Esophagus muscularis mucosa (tissue), 4 donors: ENCODE measurements around the gene KCNA3. TPM values are rescaled to one million over a fixed set of nuclear protein-coding genes. Genes with fewer than 3 reads are reported as not detected.
A peak's percentile ranks its signal among the peaks of the same experiment; 100 is the strongest.
"Not testable (repeated sequence)": the region's sequence is repeated elsewhere in the genome, so short reads cannot be mapped to it uniquely, and the experiment has no call there.

Experiments used
- DNase-seq: peaks from one replicate; pipeline ENCODE4 v3.0.0-alpha.2; 2017; ENCODE audit errors: extremely low spot score
- H3K27ac ChIP-seq, 4 donors: fragments of 200-600 bp; sonication (generic); replicated peaks in 1 of 4; 1 replicate in 3 of 4; 2 replicates in 1 of 4; pipeline ENCODE4 v1.5.1; 2016 to 2019; ENCODE audit warnings: mild to moderate bottlenecking in 1 of 4
- H3K27me3 ChIP-seq, 4 donors: fragments of 200-600 bp; sonication (generic); one replicate each; pipeline versions ENCODE4 v1.5.1 to v1.6.0; 2016 to 2019
- H3K36me3 ChIP-seq, 4 donors: fragments of 200-600 bp; sonication (generic); one replicate each; pipeline ENCODE4 v1.5.1; 2016 to 2019
- H3K4me1 ChIP-seq, 4 donors: fragments of 200-600 bp; sonication (generic); one replicate each; pipeline ENCODE4 v1.5.1; 2016 to 2019
- H3K4me3 ChIP-seq, 4 donors: fragments of 200-600 bp; sonication (generic); 1 replicate in 2 of 4; 2 replicates in 2 of 4; pipeline ENCODE4 v1.5.1; 2016 to 2019; ENCODE audit warnings: mild to moderate bottlenecking in 4 of 4, moderate library complexity in 1 of 4
- H3K9me3 ChIP-seq, 4 donors: fragments of 200-600 bp; sonication (generic); 1 replicate in 3 of 4; 2 replicates in 1 of 4; pipeline ENCODE4 v1.5.1; 2016 to 2019
- EP300 ChIP-seq: sonication (generic); formaldehyde crosslinking; IDR thresholded peaks from one replicate; pipeline ENCODE4 v1.6.1; 2017; ENCODE audit warnings: antibody characterized with exemption
- POLR2A ChIP-seq: fragments of 450-650 bp; IDR thresholded peaks from one replicate; pipeline ENCODE4 v1.6.1; 2017; ENCODE audit warnings: antibody characterized with exemption, moderate library complexity, mild to moderate bottlenecking, low read depth
- POLR2AphosphoS5 ChIP-seq, 2 donors: sonication (generic); formaldehyde crosslinking; IDR thresholded peaks; one replicate each; pipeline ENCODE4 v1.6.1; 2017; ENCODE audit warnings: antibody characterized with exemption in 2 of 2
- WGBS: methylation state at CpG from one replicate; pipeline ENCODE4 v1.1.5; 2018; 5-methylcytosine and 5-hydroxymethylcytosine counted together
- intact Hi-C: fragments of 100-400 bp; cut with DNase I; formaldehyde crosslinking; loops from one replicate; pipeline ENCODE4 v1.15.1; 2023
- total RNA-seq, 4 donors: library from RNA; depleted of rRNA; stranded (reverse); fragments of >200 nt; gene quantifications; one replicate each; pipeline versions ENCODE4 v1.1.0 to v1.2.1, GENCODE V29; 2016
- TF ChIP-seq, protein P1 (sequence below), 3 experiments: fragments of 200-600 bp in 2 of 3; fragments of 450-650 bp in 1 of 3; sonication (generic) in 2 of 3; IDR thresholded peaks; one replicate each; pipeline ENCODE4 v1.5.1; 2017 to 2019; ENCODE audit warnings: antibody characterized with exemption in 3 of 3, mild to moderate bottlenecking in 2 of 3, moderate library complexity in 1 of 3

Gene KCNA3
- total RNA-seq, 4 donors from 2014 or later: 0.80 to 3.1 (median 1.6) TPM

DNA sequence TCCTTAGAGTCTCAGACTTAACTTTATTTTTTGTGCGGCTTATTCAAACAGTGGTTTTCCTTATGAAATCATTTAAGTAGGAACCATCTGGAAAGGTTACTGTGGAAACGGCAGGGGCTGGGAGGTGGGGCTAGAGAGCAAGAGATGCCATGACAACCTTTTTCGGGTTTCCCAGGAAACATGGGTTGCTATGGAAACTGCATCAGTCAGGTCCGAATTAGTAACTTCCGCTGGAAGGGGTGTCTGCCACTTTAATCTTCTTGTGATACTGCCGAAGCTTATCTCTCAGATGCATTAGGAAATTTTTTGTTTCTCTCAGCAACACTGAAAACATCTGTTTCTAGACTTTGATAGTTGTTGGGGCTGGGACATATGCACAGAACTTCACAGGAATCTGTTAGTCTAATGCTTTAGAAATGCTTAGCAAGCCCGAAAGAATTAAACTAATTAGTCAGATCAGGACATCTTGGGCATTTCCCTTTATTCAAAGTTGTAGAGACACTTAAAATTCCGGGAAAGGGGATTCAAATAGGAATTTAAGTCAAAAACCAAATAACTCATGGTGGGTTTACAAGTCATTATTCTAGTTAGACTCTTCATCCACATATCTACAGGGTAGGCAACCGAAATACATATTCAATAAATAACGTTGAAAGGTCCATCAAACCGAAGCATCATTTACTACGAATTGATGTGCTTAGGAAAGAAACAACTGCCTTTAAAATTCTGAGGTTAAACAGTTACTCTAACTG, 2.6 kb downstream of the KCNA3 start:
- Histone ChIP-seq H3K4me1 (peaks cover 17 to 23% (median 18%) of the 10 kb centered on the region in 4 donors), H3K36me3 (no peaks in the 10 kb centered on the region), H3K27me3 (peaks cover 7 to 90% (median 32%) of the 10 kb centered on the region in 4 donors), H3K27ac (no peak overlapping the region), H3K4me3 (peak overlapping the region in 1 of 4 donors; percentile 13), H3K9me3 (no peaks in the 10 kb centered on the region)
- TF ChIP-seq EP300 (no peak), POLR2A (no peak), POLR2AphosphoS5 (IDR thresholded peaks at IDR 0.05) (no peak)
- TF ChIP-seq, protein P1, sequence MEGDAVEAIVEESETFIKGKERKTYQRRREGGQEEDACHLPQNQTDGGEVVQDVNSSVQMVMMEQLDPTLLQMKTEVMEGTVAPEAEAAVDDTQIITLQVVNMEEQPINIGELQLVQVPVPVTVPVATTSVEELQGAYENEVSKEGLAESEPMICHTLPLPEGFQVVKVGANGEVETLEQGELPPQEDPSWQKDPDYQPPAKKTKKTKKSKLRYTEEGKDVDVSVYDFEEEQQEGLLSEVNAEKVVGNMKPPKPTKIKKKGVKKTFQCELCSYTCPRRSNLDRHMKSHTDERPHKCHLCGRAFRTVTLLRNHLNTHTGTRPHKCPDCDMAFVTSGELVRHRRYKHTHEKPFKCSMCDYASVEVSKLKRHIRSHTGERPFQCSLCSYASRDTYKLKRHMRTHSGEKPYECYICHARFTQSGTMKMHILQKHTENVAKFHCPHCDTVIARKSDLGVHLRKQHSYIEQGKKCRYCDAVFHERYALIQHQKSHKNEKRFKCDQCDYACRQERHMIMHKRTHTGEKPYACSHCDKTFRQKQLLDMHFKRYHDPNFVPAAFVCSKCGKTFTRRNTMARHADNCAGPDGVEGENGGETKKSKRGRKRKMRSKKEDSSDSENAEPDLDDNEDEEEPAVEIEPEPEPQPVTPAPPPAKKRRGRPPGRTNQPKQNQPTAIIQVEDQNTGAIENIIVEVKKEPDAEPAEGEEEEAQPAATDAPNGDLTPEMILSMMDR (IDR thresholded peaks at IDR 0.05): no peak
- intact Hi-C loops: no loop called here
- WGBS: 36% methylated on average over 12 of the region's 12 CpGs
- DNase-seq: no peak

DNA sequence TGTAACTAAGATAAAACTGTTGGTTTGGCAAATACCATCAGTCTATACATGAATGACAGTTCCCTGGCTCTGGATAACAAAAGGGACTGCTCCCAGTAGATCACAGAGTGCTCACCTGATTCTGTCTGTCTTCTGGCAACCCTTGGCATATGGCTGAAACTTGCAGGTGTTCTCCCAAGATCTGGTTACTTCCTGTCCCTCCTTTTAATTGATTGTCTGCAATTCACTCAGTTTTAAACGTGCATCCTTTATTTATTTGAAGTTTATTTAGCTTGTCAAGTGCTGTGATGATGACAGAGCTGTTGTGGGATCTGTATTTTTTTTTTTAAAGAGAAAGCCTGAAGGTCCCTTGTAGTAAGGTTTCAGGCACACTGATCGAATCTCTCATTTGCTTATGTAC, 3.4 kb downstream of the KCNA3 start:
- Histone ChIP-seq H3K27ac (no peak overlapping the region), H3K36me3 (no peaks in the 10 kb centered on the region), H3K4me1 (peaks cover 17 to 23% (median 18%) of the 10 kb centered on the region in 4 donors), H3K9me3 (no peaks in the 10 kb centered on the region), H3K4me3 (no peak overlapping the region), H3K27me3 (peaks cover 7 to 90% (median 32%) of the 10 kb centered on the region in 4 donors)
- no peak for TF ChIP-seq POLR2AphosphoS5 (IDR thresholded peaks at IDR 0.05)
- no peak for DNase-seq
- 45% methylated on average over 2 of the region's 2 CpGs for WGBS
- intact Hi-C loops: no loop called here

DNA sequence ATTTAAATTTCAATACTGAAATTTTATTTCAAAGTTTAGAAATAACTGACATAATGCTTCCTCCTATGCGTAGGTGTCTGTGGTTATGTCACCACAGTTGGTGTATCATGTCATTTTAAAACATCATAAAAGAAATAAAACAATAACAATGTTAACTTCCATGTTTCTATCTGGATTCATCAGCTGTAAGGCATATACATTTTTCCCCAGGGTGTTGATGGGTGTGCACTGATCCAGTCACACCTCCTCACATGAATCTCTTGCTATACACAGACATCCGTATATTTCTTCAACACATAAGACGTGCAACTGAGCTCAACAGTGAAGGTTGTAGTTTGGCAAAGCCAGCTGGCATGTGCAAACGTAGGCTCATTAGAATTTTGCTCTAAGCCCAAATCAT, 6.2 kb downstream of the KCNA3 start:
- Histone ChIP-seq H3K27me3 (peaks cover 0 to 79% (median 12%) of the 10 kb centered on the region in 4 donors), H3K27ac (no peak overlapping the region), H3K36me3 (no peaks in the 10 kb centered on the region), H3K4me1 (peaks cover 0 to 3% (median 0%) of the 10 kb centered on the region in 4 donors), H3K9me3 (no peaks in the 10 kb centered on the region), H3K4me3 (no peak overlapping the region)
- DNase-seq: no peak
- 51% methylated on average over 4 of the region's 4 CpGs for WGBS
- TF ChIP-seq POLR2AphosphoS5 (IDR thresholded peaks at IDR 0.05) (no peak), POLR2A (no peak), EP300 (no peak)
- TF ChIP-seq, protein P1 (IDR thresholded peaks at IDR 0.05): no peak
- intact Hi-C loops: no loop called here

DNA sequence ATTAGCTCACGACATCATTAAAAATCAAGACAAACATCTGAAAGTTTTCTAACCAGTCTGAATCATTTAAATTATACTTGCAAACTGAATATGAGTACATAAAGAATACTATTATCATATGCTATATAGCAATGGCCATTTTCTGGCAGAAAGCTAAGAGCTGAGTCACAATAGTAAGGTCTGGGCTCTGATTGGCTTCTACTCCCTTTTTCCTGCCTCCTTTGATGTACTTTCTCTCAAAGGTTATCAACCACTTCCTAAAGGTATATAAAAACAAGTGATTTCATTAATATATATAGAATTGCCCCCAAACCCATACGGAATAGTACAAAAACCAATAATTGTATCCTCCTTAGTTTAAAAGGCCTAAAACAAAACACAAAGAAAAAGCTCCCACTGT, 7.0 kb downstream of the KCNA3 start:
- intact Hi-C loops: no loop called here
- DNase-seq: no peak
- H3K4me1 ChIP-seq: no peaks in the 10 kb centered on the region
- H3K27ac ChIP-seq: no peak overlapping the region
- H3K36me3 ChIP-seq: no peaks in the 10 kb centered on the region
- H3K9me3 ChIP-seq: no peaks in the 10 kb centered on the region
- H3K4me3 ChIP-seq: no peak overlapping the region
- WGBS: 89% methylated on average over 2 of the region's 2 CpGs
- H3K27me3 ChIP-seq: peaks cover 0 to 72% (median 6%) of the 10 kb centered on the region in 4 donors
- TF ChIP-seq POLR2AphosphoS5 (IDR thresholded peaks at IDR 0.05) (no peak), EP300 (no peak), POLR2A (no peak)
- TF ChIP-seq, protein P1 (IDR thresholded peaks at IDR 0.05): no peak

DNA sequence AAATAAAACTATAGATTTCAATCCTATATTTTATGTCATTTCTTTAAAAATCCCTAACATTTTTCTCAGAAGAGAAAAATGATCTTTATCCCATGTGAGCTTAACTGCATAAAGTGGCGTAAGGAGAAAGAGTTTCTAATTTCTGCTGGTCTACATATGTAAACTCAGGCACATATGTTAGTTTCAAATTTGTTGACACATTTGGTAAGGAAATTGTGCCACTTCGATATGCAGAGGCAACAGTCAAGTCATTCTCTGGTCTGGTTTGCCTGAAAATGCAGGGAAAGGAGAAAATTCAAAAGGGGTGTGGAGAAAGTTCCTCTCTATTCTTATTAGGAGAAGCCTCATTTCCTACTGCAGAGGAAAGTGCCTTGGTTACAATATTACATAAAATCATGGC, 11.5 kb downstream of the KCNA3 start:
- no peak overlapping the region for H3K27ac ChIP-seq
- TF ChIP-seq POLR2A: no peak
- TF ChIP-seq, protein P1 (IDR thresholded peaks at IDR 0.05): no peak
- WGBS: 89% methylated on average over 2 of the region's 2 CpGs
- no peaks in the 10 kb centered on the region for H3K9me3 ChIP-seq
- H3K4me3 ChIP-seq: no peak overlapping the region
- intact Hi-C loops: no loop called here
- no peak for DNase-seq
- H3K4me1 ChIP-seq: no peaks in the 10 kb centered on the region
- no peaks in the 10 kb centered on the region for H3K36me3 ChIP-seq
- H3K27me3 ChIP-seq: peaks cover 0 to 44% (median 2%) of the 10 kb centered on the region in 4 donors

DNA sequence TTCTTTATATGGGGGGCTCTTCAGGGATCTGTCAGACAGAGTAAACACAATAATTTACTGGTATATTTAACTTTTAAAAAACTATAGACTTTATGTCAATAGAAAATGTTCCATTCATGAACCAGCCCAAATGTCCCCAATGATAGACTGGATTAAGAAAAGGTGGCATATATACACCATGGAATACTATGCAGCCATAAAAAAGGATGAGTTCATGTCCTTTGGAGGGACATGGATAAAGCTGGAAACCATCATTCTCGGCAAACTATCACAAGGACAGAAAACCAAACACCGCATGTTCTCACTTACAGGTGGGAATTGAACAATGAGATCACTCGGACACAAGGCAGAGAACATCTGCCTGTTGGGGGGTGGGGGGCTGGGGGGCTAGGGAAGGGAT, 15.2 kb downstream of the KCNA3 start:
- DNase-seq, H3K4me3 ChIP-seq, H3K27ac ChIP-seq, H3K4me1 ChIP-seq, H3K36me3 ChIP-seq, H3K9me3 ChIP-seq, intact Hi-C loops: not testable (repeated sequence)
- H3K27me3 ChIP-seq: peaks cover 0 to 16% (median 2%) of the 10 kb centered on the region in 4 donors
- 87% methylated on average over 3 of the region's 3 CpGs for WGBS
